NCI-H526 (cell line): Measurements from ENCODE around the gene SCML2.
"Not testable (repeated sequence)": the region's sequence is repeated elsewhere in the genome, so short reads cannot be mapped to it uniquely, and the experiment has no call there.

Experiments used
- DNase-seq, 2 experiments: peaks; one replicate each; lab custom pipeline; 2025; lab: John Stamatoyannopoulos, UW

SCML2 gene

DNA sequence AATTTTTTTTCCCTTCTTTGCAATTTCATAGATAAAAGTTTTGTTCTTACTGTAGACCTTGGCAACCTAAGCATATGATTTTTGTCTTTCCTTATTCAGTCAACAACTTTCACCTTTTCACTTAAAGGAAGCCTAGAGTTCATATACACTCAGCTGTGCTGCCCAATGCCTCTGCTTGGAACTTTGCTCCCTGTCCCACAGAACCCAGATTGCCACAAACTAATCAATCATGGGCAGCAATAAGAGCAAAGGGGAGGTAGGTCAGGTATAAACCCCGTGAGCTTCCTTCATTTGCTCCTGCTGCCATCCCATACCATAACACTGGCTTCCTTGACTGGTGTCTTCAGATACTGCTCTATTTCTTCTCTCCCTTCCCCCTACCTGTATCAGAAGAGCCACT, 82.8 kb downstream of the SCML2 start:
- DNase-seq, result no peak

DNA sequence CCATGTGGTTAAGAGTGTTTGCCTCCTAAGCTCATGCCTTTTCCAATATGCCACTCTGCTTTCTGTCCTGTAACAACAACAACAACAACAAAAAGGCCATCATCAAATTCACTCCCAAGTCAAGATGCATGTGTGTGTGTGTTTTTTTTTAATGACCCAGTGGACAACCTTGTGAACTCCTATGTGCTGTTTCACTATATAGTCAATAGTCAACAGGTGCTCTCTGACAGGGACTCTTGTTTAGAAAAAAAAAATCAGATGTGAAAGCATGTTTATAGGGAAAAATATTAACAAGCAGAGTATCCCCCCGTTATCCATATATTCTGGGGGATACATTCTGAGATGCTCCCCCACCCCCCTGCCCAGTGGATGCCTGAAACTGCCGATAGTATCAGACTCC, 83.2 kb downstream of the SCML2 start:
- DNase-seq, result no peak

GRCh38 chrX:18255059-18255458, 99.4 kb downstream of the SCML2 start:
- no peak for DNase-seq

GRCh38 chrX:18252644-18253359, 101.7 kb downstream of the SCML2 start:
- no peak for DNase-seq

- DNase-seq, result not testable (repeated sequence)
These were observed 124.8 kb downstream of the SCML2 start for GRCh38 chrX:18229646-18230045.

GRCh38 chrX:18228069-18228468, 126.4 kb downstream of the SCML2 start:
- DNase-seq, result no peak

DNA sequence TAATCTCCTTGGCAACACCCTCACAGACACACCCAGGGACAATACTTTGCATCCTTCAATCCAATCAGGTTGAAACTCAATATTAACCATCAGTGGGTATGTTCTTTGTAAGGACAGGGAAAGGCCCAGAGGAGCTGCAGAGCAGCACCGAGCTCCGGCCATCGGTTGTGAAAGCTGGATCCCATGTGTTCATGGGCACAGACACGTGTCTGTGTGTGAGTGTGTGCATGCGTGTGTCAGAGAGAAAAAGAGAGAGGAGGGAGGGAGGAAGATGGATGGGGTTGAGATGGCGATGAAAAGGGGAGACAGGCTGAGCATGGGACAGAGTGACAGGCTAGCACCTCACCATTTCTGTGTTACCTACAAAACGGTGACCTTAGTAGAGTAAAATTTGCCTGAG, 127.0 kb downstream of the SCML2 start:
- DNase-seq, result no peak

- DNase-seq, result no peak
These were observed 133.7 kb downstream of the SCML2 start, which contains the start of gene BEND2 for GRCh38 chrX:18220786-18221185. Gene BEND2, minus strand, starts transcription at chrX:18220886. Its CDS starts 136 bp downstream, at chrX:18220750.

DNA sequence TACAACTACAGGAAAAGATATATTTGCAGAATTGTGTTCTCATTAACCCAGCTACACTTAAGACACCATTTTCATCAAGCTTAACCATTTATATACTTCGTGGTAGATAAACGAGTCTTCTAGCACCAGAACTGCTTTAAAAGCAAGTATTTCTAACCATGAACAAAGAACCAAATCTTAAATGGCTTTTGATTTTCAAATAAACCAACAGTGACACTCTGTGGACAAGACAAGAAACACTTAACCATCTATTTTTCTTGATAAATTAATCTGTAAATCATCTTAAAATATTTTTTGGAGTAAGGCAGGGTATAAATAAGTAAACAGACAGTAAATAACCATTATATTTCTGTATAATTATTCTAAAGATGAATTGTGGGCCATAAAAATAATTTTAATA, 144.0 kb downstream of the SCML2 start:
- DNase-seq, result peak in 1 of 2 experiments; percentile 32

GRCh38 chrX:18206657-18207056, 147.8 kb downstream of the SCML2 start:
- no peak for DNase-seq

- no peak for DNase-seq
These were observed 150.9 kb downstream of the SCML2 start for GRCh38 chrX:18203631-18204030.

DNA sequence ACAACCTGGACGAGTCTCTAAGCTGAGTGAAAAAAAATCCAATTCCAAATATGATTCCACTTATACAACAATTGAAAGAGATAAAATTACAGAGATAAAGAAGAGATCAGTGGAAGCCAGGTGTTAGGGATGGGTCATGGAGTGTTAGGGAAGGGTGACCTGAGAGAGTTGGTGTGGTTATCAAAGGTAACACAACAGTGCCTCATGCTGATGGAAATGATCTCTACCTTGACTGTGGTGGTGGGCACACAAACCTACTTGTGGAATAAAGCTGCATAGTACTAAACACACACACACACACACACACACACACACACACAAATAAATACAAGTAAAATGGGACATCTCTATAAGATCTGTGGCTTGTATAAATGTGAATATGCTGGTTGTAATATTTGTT, 159.8 kb downstream of the SCML2 start:
- peak; percentile 22 to 37 for DNase-seq
